Measurements from ENCODE around the gene NFIX. TPM values are rescaled to one million over a fixed set of nuclear protein-coding genes. Genes with fewer than 3 reads are reported as not detected.

The NFIX gene
- total and polyA plus RNA-seq, 9 of the 15 experiments (the other 6 are each of a cell fraction or from before 2014, with no cell fraction given): 0.28 to 26.8 (median 5.4) TPM

DNA sequence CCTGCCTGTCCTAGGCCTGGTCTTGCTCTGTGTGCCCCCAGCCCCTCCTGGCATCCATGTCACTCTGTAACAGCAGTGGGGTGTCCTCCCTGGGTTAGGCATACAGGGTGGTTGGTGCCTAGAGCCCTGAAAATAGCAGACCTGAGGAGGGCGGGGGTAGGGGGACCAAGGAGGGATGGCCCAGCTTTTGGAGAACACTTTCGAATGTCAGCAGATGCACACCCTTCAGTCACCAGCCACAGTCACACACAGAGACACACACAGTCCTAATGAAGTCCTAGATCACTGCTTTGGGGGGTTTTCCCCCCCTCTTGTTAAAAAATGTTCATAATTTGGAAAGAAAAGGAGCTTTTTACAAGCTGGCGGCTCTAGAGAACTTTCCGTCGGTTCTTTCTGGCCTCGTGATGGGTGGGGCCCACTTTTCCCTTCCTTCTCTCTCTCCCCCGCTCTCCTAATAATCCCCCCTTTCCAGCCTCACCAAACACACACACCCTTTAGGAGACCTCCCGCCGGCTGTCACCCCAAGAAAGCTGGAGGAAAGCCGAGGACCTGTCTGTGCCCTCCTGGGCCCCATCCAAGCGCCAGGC lies 59.4 kb downstream of the NFIX start:
- ChIA-PET POLR2A (interaction anchor here (0.7 to 1.9 kb wide), 6 partner anchors 9 to 421 kb away, joined by 3 to 11 read pairs (median 5); no protein-coding TSS in a partner anchor), CTCF (ENCODE audit: low intra/inter-chr PET ratio) (no interaction called here)
- no peak overlapping the region for H3K27ac ChIP-seq (ENCODE audit: extremely low read depth, low read depth, low read length)
- intact Hi-C loops (cut with micrococcal nuclease): no loop called here
- no peaks in the 10 kb centered on the region for H3K36me3 ChIP-seq (ENCODE audit: control insufficient read depth, insufficient read depth, low read length)
- BruUV-seq (replicated peaks): no TSS peak
- ATAC-seq (no peak), FAIRE-seq (no peak), DNase-seq (ENCODE audit: extremely low read depth in 1 of 4, low spot score in 3 of 4) (no peak)
- H3K9me3 ChIP-seq (replicated peaks; ENCODE audit: control insufficient read depth, insufficient read depth, low read depth, low read length): no peaks in the 10 kb centered on the region
- H4K20me1 ChIP-seq (replicated peaks; ENCODE audit: control insufficient read depth, insufficient read depth, low read length): peaks cover 53% of the 10 kb centered on the region
- in situ Hi-C loops (cut with MboI): no loop called here
- no peaks in the 10 kb centered on the region for H3K27me3 ChIP-seq (ENCODE audit: control insufficient read depth in 2 of 2, insufficient read depth in 2 of 2, low read length in 2 of 2)
- H3K4me1 ChIP-seq (replicated peaks in 1 of 2; ENCODE audit: control insufficient read depth in 2 of 2, insufficient read depth in 2 of 2, low read length in 2 of 2): peaks cover 11 to 50% of the 10 kb centered on the region in 2 experiments
- 94% methylated on average over 3 of the region's 11 CpGs for WGBS (ENCODE audit: insufficient coverage, low coverage, missing lambda C conversion rate)
- H2AFZ ChIP-seq (ENCODE audit: low read depth, low read length): no peak overlapping the region
- H3K4me3 ChIP-seq: no peak overlapping the region
- peaks cover 11% of the 10 kb centered on the region; the same call in 2 of the 3 replicates for H3K79me2 ChIP-seq (ENCODE audit: control insufficient read depth, insufficient read depth, low read length)
- no peak overlapping the region for H3K4me2 ChIP-seq (ENCODE audit: insufficient read depth, low read length)
- peaks cover 6% of the 10 kb centered on the region for H3K9me1 ChIP-seq (ENCODE audit: control insufficient read depth, insufficient read depth, low read length)
- H3K9ac ChIP-seq (ENCODE audit: insufficient read depth in 1 of 2, low read depth in 2 of 2, low read length in 2 of 2): peak overlapping the region in 1 of 2 experiments; percentile 49; a peak in 1 of 4 replicates
- TF ChIP-seq FOXO4 (CRISPR knock-in tag; IDR thresholded peaks at IDR 0.05) (no peak), GMEB1 (CRISPR knock-in tag; IDR thresholded peaks at IDR 0.05) (no peak), ZNF609 (CRISPR knock-in tag; IDR thresholded peaks at IDR 0.05; ENCODE audit: borderline replicate concordance) (no peak), TBP (optimal IDR thresholded peaks at IDR 0.05; ENCODE audit: low read depth, low read length) (no peak), PHB (CRISPR knock-in tag; IDR thresholded peaks at IDR 0.05) (no peak), TCF7 (IDR thresholded peaks at IDR 0.05; ENCODE audit: borderline replicate concordance) (no peak), PHTF2 (CRISPR knock-in tag; IDR thresholded peaks at IDR 0.05) (no peak)
- TF ChIP-seq, protein P1, sequence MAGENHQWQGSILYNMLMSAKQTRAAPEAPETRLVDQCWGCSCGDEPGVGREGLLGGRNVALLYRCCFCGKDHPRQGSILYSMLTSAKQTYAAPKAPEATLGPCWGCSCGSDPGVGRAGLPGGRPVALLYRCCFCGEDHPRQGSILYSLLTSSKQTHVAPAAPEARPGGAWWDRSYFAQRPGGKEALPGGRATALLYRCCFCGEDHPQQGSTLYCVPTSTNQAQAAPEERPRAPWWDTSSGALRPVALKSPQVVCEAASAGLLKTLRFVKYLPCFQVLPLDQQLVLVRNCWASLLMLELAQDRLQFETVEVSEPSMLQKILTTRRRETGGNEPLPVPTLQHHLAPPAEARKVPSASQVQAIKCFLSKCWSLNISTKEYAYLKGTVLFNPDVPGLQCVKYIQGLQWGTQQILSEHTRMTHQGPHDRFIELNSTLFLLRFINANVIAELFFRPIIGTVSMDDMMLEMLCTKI (IDR thresholded peaks at IDR 0.05; ENCODE audit: partially characterized antibody): no peak
- TF ChIP-seq, protein P2, sequence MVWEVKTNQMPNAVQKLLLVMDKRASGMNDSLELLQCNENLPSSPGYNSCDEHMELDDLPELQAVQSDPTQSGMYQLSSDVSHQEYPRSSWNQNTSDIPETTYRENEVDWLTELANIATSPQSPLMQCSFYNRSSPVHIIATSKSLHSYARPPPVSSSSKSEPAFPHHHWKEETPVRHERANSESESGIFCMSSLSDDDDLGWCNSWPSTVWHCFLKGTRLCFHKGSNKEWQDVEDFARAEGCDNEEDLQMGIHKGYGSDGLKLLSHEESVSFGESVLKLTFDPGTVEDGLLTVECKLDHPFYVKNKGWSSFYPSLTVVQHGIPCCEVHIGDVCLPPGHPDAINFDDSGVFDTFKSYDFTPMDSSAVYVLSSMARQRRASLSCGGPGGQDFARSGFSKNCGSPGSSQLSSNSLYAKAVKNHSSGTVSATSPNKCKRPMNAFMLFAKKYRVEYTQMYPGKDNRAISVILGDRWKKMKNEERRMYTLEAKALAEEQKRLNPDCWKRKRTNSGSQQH (CRISPR knock-in tag; IDR thresholded peaks at IDR 0.05): no peak
